ENCODE measurements around the gene RAP1B. TPM values are rescaled to one million over a fixed set of nuclear protein-coding genes. Genes with fewer than 3 reads are reported as not detected.

RAP1B gene
- total and polyA plus RNA-seq, 2 donors (not counting 3 experiments of a cell fraction or from before 2014, with no cell fraction given): 147 to 174 TPM

DNA sequence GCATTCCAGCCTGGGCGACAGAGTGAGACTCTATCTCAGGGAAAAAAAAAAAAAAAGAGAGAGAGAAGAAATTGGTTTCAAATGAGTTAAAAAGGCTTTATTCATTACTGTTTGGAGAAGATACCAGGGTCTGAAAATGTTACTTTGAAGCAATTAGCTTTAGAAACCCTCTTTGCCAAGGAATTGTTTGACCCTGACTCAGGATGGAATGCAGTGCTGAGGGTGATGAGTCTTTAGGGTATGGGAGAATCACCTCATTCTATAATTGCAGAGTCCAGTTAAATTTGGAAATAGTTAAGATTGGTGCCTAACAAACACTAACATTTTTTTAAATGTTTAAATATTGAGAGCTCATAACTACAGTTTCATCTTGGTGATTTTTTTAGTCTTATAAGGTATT, 13.3 kb downstream of the RAP1B start:
- H3K27me3 ChIP-seq (ENCODE audit: control insufficient read depth in 2 of 2, insufficient read depth in 2 of 2, low read length in 2 of 2): no peaks in the 10 kb centered on the region
- no peaks in the 10 kb centered on the region for H3K9me1 ChIP-seq (replicated peaks; ENCODE audit: control insufficient read depth, extremely low read depth, insufficient read depth, low read length)
- no peak overlapping the region for H3K27ac ChIP-seq (ENCODE audit: insufficient read depth, low read depth, low read length)
- ChIA-PET POLR2A (no interaction called here), CTCF (no interaction called here)
- DNase-seq (ENCODE audit: low read depth, low spot score): no peak
- peaks cover 100% of the 10 kb centered on the region for H3K79me2 ChIP-seq (ENCODE audit: control insufficient read depth, insufficient read depth, low read length)
- H3K4me3 ChIP-seq (replicated peaks in 1 of 3; ENCODE audit: insufficient read depth in 1 of 3, low read depth in 1 of 3, low read length in 3 of 3): no peak overlapping the region
- no peak for FAIRE-seq
- dilution Hi-C loops (cut with MboI; ENCODE audit: extremely low pct_ligation_motif_present, low sequenced_read_pairs) (no loop called here), intact Hi-C loops (cut with micrococcal nuclease) (no loop called here)
- BruUV-seq (replicated peaks): no TSS peak
- H3K4me1 ChIP-seq (ENCODE audit: control insufficient read depth, extremely low read depth, insufficient read depth, low read length): peaks cover 7% of the 10 kb centered on the region
- no peak overlapping the region for H3K4me2 ChIP-seq (ENCODE audit: insufficient read depth, low read length)
- H3K36me3 ChIP-seq (ENCODE audit: control insufficient read depth in 2 of 2, extremely low read depth in 1 of 2, insufficient read depth in 2 of 2, low read length in 2 of 2): peaks cover 3 to 7% of the 10 kb centered on the region in 2 experiments
- TF ChIP-seq GATA2 (IDR thresholded peaks at IDR 0.05; ENCODE audit: insufficient read depth, insufficient read length, low read depth, low read length) (no peak), JUN (IDR thresholded peaks at IDR 0.05; ENCODE audit: borderline replicate concordance, insufficient read depth, insufficient read length, low read depth) (no peak), POLR2A (IDR thresholded peaks at IDR 0.05; ENCODE audit: low read depth, low read length) (no peak), FOS (IDR thresholded peaks at IDR 0.05; ENCODE audit: borderline replicate concordance, insufficient read depth, low read length) (no peak), MYC (IDR thresholded peaks at IDR 0.05; ENCODE audit: low read depth, low read length) (no peak), EZH2 (IDR thresholded peaks at IDR 0.05; ENCODE audit: borderline replicate concordance, low read depth, low read length, severe bottlenecking) (no peak), POLR2AphosphoS5 (IDR thresholded peaks at IDR 0.05; ENCODE audit: insufficient read depth, low read depth, low read length) (no peak)
- TF ChIP-seq, protein P1, sequence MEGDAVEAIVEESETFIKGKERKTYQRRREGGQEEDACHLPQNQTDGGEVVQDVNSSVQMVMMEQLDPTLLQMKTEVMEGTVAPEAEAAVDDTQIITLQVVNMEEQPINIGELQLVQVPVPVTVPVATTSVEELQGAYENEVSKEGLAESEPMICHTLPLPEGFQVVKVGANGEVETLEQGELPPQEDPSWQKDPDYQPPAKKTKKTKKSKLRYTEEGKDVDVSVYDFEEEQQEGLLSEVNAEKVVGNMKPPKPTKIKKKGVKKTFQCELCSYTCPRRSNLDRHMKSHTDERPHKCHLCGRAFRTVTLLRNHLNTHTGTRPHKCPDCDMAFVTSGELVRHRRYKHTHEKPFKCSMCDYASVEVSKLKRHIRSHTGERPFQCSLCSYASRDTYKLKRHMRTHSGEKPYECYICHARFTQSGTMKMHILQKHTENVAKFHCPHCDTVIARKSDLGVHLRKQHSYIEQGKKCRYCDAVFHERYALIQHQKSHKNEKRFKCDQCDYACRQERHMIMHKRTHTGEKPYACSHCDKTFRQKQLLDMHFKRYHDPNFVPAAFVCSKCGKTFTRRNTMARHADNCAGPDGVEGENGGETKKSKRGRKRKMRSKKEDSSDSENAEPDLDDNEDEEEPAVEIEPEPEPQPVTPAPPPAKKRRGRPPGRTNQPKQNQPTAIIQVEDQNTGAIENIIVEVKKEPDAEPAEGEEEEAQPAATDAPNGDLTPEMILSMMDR (IDR thresholded peaks at IDR 0.05; ENCODE audit: extremely low read depth in 1 of 2, insufficient read depth in 1 of 2, low read depth in 1 of 2, low read length in 2 of 2): no peak
- TF ChIP-seq, protein P2, sequence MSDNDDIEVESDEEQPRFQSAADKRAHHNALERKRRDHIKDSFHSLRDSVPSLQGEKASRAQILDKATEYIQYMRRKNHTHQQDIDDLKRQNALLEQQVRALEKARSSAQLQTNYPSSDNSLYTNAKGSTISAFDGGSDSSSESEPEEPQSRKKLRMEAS (IDR thresholded peaks at IDR 0.05; ENCODE audit: insufficient read depth, insufficient read length): no peak
- no peaks in the 10 kb centered on the region for H3K9me3 ChIP-seq (replicated peaks; ENCODE audit: control insufficient read depth, insufficient read depth, low read length)
- H3K9ac ChIP-seq (replicated peaks; ENCODE audit: extremely low read depth, insufficient read depth, low read length): no peak overlapping the region
- H2AFZ ChIP-seq (ENCODE audit: low read depth, low read length): no peak overlapping the region
- H4K20me1 ChIP-seq (replicated peaks; ENCODE audit: control insufficient read depth, extremely low read depth, insufficient read depth, low read length): peaks cover 11% of the 10 kb centered on the region
